ENCODE measurements around the gene ELK4.
A peak's percentile ranks its signal among the peaks of the same experiment; 100 is the strongest.

Gene ELK4

GRCh38 chr1:205598841-205599668, 32.8 kb downstream of the ELK4 start:
- Mint-ChIP-seq H3K4me3 (no peak overlapping the region), H3K27ac (peak overlapping the region; percentile 66), H3K9me3 (no peaks in the 10 kb centered on the region), H3K36me3 (peaks cover 52% of the 10 kb centered on the region), H3K27me3 (no peaks in the 10 kb centered on the region), H3K4me1 (peaks cover 40% of the 10 kb centered on the region)
- ATAC-seq, result no peak

GRCh38 chr1:205597691-205598314, 34.0 kb downstream of the ELK4 start:
- Mint-ChIP-seq H3K36me3 (peaks cover 42% of the 10 kb centered on the region), H3K4me1 (peaks cover 48% of the 10 kb centered on the region), H3K27me3 (no peaks in the 10 kb centered on the region), H3K9me3 (no peaks in the 10 kb centered on the region), H3K4me3 (no peak overlapping the region), H3K27ac (no peak overlapping the region)
- ATAC-seq, result no peak

GRCh38 chr1:205596876-205597275, 34.9 kb downstream of the ELK4 start:
- Mint-ChIP-seq H3K9me3 (no peaks in the 10 kb centered on the region), H3K4me3 (no peak overlapping the region), H3K27me3 (no peaks in the 10 kb centered on the region), H3K27ac (peak overlapping the region; percentile 69), H3K4me1 (peaks cover 49% of the 10 kb centered on the region), H3K36me3 (peaks cover 42% of the 10 kb centered on the region)
- ATAC-seq, result no peak

GRCh38 chr1:205595861-205596260, 36.0 kb downstream of the ELK4 start:
- ATAC-seq, result no peak
- peak overlapping the region; percentile 17 for H3K4me3 Mint-ChIP-seq
- H3K36me3 Mint-ChIP-seq, result peaks cover 42% of the 10 kb centered on the region
- H3K27ac Mint-ChIP-seq, result peak overlapping the region; percentile 69
- no peaks in the 10 kb centered on the region for H3K27me3 Mint-ChIP-seq
- H3K4me1 Mint-ChIP-seq, result peaks cover 54% of the 10 kb centered on the region
- no peaks in the 10 kb centered on the region for H3K9me3 Mint-ChIP-seq

- peak overlapping the region; percentile 17 for H3K4me3 Mint-ChIP-seq
- no peaks in the 10 kb centered on the region for H3K27me3 Mint-ChIP-seq
- peak; percentile 44 for ATAC-seq
- peak overlapping the region; percentile 69 for H3K27ac Mint-ChIP-seq
- H3K36me3 Mint-ChIP-seq, result peaks cover 42% of the 10 kb centered on the region
- H3K9me3 Mint-ChIP-seq, result no peaks in the 10 kb centered on the region
- H3K4me1 Mint-ChIP-seq, result peaks cover 51% of the 10 kb centered on the region
These were observed 36.4 kb downstream of the ELK4 start for GRCh38 chr1:205595435-205595834.

GRCh38 chr1:205594846-205595245, 37.0 kb downstream of the ELK4 start:
- Mint-ChIP-seq H3K9me3 (no peaks in the 10 kb centered on the region), H3K4me3 (no peak overlapping the region), H3K27me3 (no peaks in the 10 kb centered on the region), H3K36me3 (peaks cover 39% of the 10 kb centered on the region), H3K4me1 (peaks cover 46% of the 10 kb centered on the region), H3K27ac (peak overlapping the region; percentile 69)
- ATAC-seq, result no peak

GRCh38 chr1:205593967-205594366, 37.8 kb downstream of the ELK4 start:
- Mint-ChIP-seq H3K9me3 (no peaks in the 10 kb centered on the region), H3K4me3 (no peak overlapping the region), H3K27ac (peak overlapping the region; percentile 69), H3K27me3 (no peaks in the 10 kb centered on the region), H3K36me3 (peaks cover 31% of the 10 kb centered on the region), H3K4me1 (peaks cover 44% of the 10 kb centered on the region)
- no peak for ATAC-seq

GRCh38 chr1:205593532-205593931, 38.3 kb downstream of the ELK4 start:
- Mint-ChIP-seq H3K36me3 (peaks cover 27% of the 10 kb centered on the region), H3K27me3 (no peaks in the 10 kb centered on the region), H3K27ac (peak overlapping the region; percentile 69), H3K9me3 (no peaks in the 10 kb centered on the region), H3K4me3 (peak overlapping the region; percentile 42), H3K4me1 (peaks cover 49% of the 10 kb centered on the region)
- ATAC-seq, result peak; percentile 42

- H3K27ac Mint-ChIP-seq, result peak overlapping the region; percentile 69
- ATAC-seq, result no peak
- H3K36me3 Mint-ChIP-seq, result peaks cover 17% of the 10 kb centered on the region
- H3K4me3 Mint-ChIP-seq, result peak overlapping the region; percentile 14
- no peaks in the 10 kb centered on the region for H3K27me3 Mint-ChIP-seq
- H3K9me3 Mint-ChIP-seq, result no peaks in the 10 kb centered on the region
- H3K4me1 Mint-ChIP-seq, result peaks cover 53% of the 10 kb centered on the region
These were observed 39.3 kb downstream of the ELK4 start for GRCh38 chr1:205592443-205593003.

GRCh38 chr1:205591522-205592351, 40.1 kb downstream of the ELK4 start:
- Mint-ChIP-seq H3K9me3 (no peaks in the 10 kb centered on the region), H3K4me3 (peak overlapping the region; percentile 90), H3K27me3 (no peaks in the 10 kb centered on the region), H3K36me3 (peaks cover 12% of the 10 kb centered on the region), H3K27ac (peak overlapping the region; percentile 69), H3K4me1 (peaks cover 55% of the 10 kb centered on the region)
- peak; percentile 88 for ATAC-seq

- Mint-ChIP-seq H3K27me3 (no peaks in the 10 kb centered on the region), H3K4me3 (no peak overlapping the region), H3K36me3 (peaks cover 10% of the 10 kb centered on the region), H3K9me3 (no peaks in the 10 kb centered on the region), H3K4me1 (peaks cover 55% of the 10 kb centered on the region), H3K27ac (peak overlapping the region; percentile 69)
- no peak for ATAC-seq
These were observed 40.9 kb downstream of the ELK4 start for GRCh38 chr1:205590777-205591513.

- no peaks in the 10 kb centered on the region for H3K9me3 Mint-ChIP-seq
- H3K27ac Mint-ChIP-seq, result no peak overlapping the region
- peaks cover 4% of the 10 kb centered on the region for H3K36me3 Mint-ChIP-seq
- peaks cover 54% of the 10 kb centered on the region for H3K4me1 Mint-ChIP-seq
- no peak overlapping the region for H3K4me3 Mint-ChIP-seq
- ATAC-seq, result no peak
- no peaks in the 10 kb centered on the region for H3K27me3 Mint-ChIP-seq
These were observed 41.4 kb downstream of the ELK4 start for GRCh38 chr1:205590457-205590768.

- Mint-ChIP-seq H3K27ac (no peak overlapping the region), H3K4me3 (no peak overlapping the region), H3K27me3 (no peaks in the 10 kb centered on the region), H3K9me3 (no peaks in the 10 kb centered on the region), H3K4me1 (peaks cover 54% of the 10 kb centered on the region), H3K36me3 (no peaks in the 10 kb centered on the region)
- ATAC-seq, result no peak
These were observed 42.0 kb downstream of the ELK4 start for GRCh38 chr1:205589618-205590456.

GRCh38 chr1:205589046-205589445, 42.8 kb downstream of the ELK4 start:
- H3K27ac Mint-ChIP-seq, result peak overlapping the region; percentile 23
- H3K4me1 Mint-ChIP-seq, result peaks cover 49% of the 10 kb centered on the region
- no peak for ATAC-seq
- H3K9me3 Mint-ChIP-seq, result no peaks in the 10 kb centered on the region
- H3K4me3 Mint-ChIP-seq, result no peak overlapping the region
- H3K27me3 Mint-ChIP-seq, result no peaks in the 10 kb centered on the region
- no peaks in the 10 kb centered on the region for H3K36me3 Mint-ChIP-seq
